GM18526 (cell line): ENCODE data around the gene SLC2A13.

ENCODE experiments used
- POLR2A ChIP-seq: IDR thresholded peaks from 3 replicates; pipeline ENCODE4 v1.6.1; 2011; ENCODE audit not compliant: insufficient read length; ENCODE audit errors: extremely low read depth

Gene SLC2A13

DNA sequence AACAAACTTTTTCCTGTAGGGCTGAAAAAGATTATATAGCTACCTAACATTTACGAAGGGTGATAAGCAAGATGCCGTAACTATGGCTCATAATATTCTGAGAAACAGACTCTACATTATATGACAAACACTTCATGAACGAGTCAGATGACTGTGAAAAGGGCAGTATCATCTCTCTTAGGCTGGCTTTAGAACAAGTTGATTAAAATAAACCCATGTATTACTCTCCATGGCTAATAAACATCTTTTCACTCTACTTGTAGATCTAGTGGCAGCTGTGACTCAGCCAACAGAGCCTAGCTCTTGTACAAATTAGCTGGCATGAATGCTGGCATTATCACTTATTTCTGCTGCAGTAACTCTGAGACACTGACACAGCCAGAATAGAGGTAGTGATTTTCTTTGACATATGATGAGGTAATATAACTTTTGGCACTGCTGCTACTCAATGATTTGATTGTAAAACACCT is 47.1 kb downstream of the SLC2A13 start:
- no peak for TF ChIP-seq POLR2A

DNA sequence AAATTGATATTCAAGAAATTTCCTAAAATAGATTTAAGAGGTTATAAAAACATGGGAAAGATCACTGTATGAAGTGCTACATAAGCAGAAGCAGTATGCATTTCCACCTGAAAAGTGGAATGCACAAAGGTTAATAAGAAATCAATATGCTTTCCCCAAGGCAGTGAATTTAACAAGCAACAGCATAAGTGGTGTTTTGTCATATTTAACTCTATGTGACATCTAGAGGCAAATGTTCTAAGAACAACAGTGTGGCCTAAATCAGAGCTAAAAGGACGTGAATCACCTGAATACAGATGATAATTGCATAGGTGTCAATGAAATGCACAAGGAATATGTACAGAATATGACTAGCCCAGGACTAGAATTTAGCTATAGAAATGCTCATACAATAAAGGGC is 49.5 kb downstream of the SLC2A13 start:
- TF ChIP-seq POLR2A, result no peak

DNA sequence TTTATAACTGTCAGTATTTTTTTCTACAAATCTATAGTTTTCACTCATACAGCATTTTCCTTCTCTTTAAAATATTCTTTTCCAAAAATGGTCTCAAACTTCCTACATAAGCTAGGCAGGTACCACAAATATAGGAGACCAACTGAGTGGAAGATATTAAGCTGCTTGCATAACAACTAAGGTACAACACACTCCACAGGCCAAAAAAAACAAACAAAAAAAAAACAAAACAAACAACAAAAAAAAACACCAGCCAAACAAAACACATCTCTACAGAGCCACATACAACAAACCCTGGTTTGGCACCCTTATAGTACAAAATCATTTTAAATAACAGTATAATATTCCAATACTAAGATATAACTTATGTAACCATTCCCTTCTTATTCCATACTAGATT is 50.1 kb downstream of the SLC2A13 start:
- TF ChIP-seq POLR2A, result no peak

- no peak for TF ChIP-seq POLR2A
Observed at GRCh38 chr12:40055228-40055579, 50.7 kb downstream of the SLC2A13 start.

- no peak for TF ChIP-seq POLR2A
Observed at GRCh38 chr12:40054555-40055227, 51.2 kb downstream of the SLC2A13 start.

- no peak for TF ChIP-seq POLR2A
Observed at GRCh38 chr12:40049268-40049667, 56.6 kb downstream of the SLC2A13 start.

GRCh38 chr12:40045656-40046055 is 60.2 kb downstream of the SLC2A13 start:
- no peak for TF ChIP-seq POLR2A

DNA sequence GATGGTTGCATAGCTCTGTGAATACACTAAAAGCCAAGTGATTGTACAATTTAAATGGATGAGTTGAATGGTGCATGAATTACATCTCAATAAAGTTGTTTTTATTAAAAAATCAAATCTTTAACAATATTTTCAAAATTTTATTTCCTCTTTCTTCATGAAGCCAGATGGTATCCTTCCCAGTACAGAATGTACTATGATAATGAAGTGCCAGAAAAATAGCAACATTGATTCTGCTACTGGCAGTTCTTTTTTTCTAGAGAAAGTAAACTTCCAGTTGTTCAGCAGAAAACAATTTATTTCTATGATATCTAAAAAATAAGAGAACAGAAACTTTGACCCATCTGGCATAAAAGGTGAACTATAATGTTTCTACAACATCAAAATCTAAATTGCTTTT is 61.5 kb downstream of the SLC2A13 start:
- TF ChIP-seq POLR2A, result no peak

GRCh38 chr12:40039598-40039997 is 66.3 kb downstream of the SLC2A13 start:
- no peak for TF ChIP-seq POLR2A

DNA sequence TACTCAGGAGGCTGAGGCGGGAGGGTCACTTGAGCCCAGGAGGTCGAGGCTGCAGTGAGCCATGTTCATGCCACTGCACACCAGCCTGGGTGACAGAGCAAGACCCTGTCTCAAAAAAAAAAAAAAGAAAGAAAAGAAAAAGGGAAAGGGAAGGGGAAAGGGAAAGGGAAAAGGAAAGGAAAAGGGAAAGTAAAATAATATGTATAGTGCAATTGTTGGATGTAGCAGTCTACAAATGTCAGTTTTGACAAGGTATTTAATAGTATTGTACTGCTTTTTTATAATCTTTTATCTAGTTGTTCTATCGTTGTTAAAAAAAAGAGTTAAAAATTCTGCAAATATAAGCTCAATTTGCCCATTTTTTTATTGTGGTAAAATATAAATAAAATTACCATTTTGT is 67.3 kb downstream of the SLC2A13 start:
- TF ChIP-seq POLR2A, result no peak

GRCh38 chr12:40034712-40035111 is 71.2 kb downstream of the SLC2A13 start:
- no peak for TF ChIP-seq POLR2A

- no peak for TF ChIP-seq POLR2A
Observed at GRCh38 chr12:40034156-40034555, 71.7 kb downstream of the SLC2A13 start.

DNA sequence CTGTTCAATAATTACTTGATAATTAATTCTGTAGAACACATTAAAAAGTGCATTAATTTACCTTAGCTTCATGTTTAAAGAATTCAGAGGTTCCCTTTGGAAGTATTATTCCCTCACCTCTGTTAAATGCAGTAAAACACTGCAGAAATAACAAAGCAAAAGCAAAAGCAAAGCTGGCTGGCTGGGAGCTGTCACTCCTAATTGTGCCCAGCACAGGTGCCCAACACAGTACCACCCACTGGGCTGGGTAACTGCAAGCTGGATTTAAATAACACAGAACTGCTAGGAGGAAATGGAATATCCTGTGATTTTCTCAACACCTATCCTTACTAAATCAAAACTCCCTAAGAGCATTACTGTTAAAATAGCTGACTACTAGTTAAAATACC is 72.6 kb downstream of the SLC2A13 start:
- TF ChIP-seq POLR2A, result no peak

DNA sequence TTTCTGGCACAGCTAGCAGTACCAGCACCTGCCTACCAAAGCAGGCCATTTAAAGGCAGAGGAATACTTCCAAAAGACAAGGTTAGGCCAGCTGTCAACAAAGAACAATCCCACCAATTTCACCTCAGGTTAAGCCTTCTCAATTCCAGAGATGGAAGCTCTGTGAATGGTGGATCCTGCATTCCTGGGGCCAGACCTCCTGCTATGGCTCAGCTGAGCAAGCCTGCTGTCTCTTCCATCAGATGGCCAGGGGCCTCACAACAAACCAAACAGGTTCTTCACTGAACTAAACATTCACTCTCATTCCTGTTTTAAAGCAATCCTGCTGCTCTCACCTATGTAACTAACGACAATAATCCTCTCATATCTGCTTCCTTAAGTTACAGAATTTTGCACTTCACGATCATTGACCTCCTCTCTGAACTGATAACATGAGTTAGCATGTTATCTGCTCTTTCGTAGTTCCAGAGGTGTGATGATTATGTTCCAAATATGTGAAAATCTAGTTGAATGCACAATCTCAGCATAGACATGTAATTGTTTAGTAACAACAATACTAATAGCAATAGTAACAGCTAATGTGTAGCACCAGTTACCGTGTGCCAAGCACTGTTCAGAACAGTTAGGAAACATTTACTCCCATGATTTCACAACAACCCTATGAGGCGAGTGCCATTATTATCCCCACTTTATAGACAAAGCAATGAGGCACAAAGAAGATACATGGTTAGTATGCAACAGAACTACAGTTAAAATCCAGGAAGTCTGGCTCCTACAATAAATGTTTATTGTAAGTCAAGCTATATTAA is 73.2 kb downstream of the SLC2A13 start:
- TF ChIP-seq POLR2A, result no peak

GRCh38 chr12:40031965-40032364 is 73.9 kb downstream of the SLC2A13 start:
- TF ChIP-seq POLR2A, result no peak

DNA sequence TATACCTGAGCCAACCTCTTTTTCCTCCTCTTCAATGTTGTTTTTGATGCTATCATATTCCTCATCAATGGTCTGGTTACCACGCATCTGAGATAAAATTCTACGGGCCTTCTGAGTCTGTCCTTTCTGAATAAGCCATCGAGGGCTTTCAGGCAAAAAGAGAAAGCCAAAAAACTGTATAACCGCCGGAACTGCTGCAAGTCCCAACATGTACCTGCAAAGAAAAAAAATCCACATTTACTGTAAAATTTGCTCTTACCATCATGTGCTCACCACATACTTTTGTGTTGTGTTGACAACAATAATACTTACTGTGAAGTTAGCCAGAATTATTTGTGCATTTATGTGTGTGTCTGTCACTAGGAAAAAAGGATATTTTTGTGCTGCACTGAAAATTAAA is 77.6 kb downstream of the SLC2A13 start:
- TF ChIP-seq POLR2A, result no peak

- no peak for TF ChIP-seq POLR2A
Observed at GRCh38 chr12:40022850-40023249, 83.0 kb downstream of the SLC2A13 start.
